Mucosa of rectum (tissue), 2 donors: ENCODE results near the gene GSS.

Experiments used
- H3K27ac ChIP-seq, 2 donors: one replicate each; pipeline ENCODE4 v1.7.0; 2013; ENCODE audit warnings: inconsistent platforms in 2 of 2, low read depth in 2 of 2, low read length in 2 of 2
- H3K27me3 ChIP-seq, 2 donors: one replicate each; pipeline ENCODE4 v1.7.0; 2013; ENCODE audit warnings: low read length in 2 of 2; ENCODE audit not compliant: control insufficient read depth in 2 of 2, insufficient read depth in 2 of 2
- H3K36me3 ChIP-seq, 2 donors: one replicate each; pipeline ENCODE4 v1.7.0; 2013; ENCODE audit warnings: low read length in 2 of 2; ENCODE audit not compliant: control insufficient read depth in 2 of 2, insufficient read depth in 2 of 2
- H3K4me1 ChIP-seq, 2 donors: one replicate each; pipeline ENCODE4 v1.7.0; 2013; ENCODE audit warnings: low read length in 2 of 2, mild to moderate bottlenecking in 1 of 2; ENCODE audit not compliant: control insufficient read depth in 2 of 2, insufficient read depth in 2 of 2
- H3K4me3 ChIP-seq, 2 donors: one replicate each; pipeline ENCODE4 v1.7.0; 2013; ENCODE audit warnings: low read length in 2 of 2
- H3K9ac ChIP-seq, 2 donors: one replicate each; pipeline ENCODE4 v1.7.0; 2013; ENCODE audit warnings: low read length in 2 of 2, low read depth in 1 of 2, mild to moderate bottlenecking in 1 of 2
- H3K9me3 ChIP-seq, 2 donors: one replicate each; pipeline ENCODE4 v1.7.0; 2013; ENCODE audit warnings: low read length in 2 of 2; ENCODE audit not compliant: control insufficient read depth in 2 of 2
- donor health status: healthy.
- donor health status: Normal muscosa, but diverticular disease.

The GSS gene

GRCh38 chr20:34985461-34986310 is 30.1 kb upstream of the GSS start:
- no peak overlapping the region for H3K4me3 ChIP-seq
- peaks cover 13 to 19% of the 10 kb centered on the region in 2 donors for H3K4me1 ChIP-seq
- H3K27ac ChIP-seq = no peak overlapping the region
- no peak overlapping the region for H3K9ac ChIP-seq
- no peaks in the 10 kb centered on the region for H3K36me3 ChIP-seq
- no peaks in the 10 kb centered on the region for H3K9me3 ChIP-seq
- peaks cover 0 to 7% of the 10 kb centered on the region in 2 donors for H3K27me3 ChIP-seq

DNA sequence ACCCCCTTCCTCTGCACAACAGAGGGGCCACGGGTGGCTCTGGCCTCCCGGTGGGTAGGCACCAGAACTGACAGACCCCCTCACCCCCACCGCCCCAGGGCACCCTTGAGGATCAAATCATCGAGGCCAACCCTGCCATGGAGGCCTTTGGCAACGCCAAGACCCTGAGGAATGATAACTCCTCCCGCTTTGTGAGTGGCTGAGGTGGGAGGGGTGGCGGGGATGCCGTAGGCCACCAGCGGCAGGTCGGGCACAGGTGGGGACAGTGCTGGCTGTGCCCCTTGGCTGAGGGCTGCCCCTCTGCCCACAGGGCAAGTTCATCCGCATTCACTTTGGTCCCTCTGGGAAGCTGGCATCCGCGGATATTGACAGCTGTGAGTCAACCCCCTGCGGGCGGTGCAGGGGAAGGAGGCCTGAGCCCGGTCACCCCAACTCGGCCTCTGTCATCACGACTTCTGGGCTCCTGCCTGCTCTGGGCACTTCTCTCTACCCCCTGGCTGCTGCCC is 29.2 kb upstream of the GSS start:
- Histone ChIP-seq H3K9me3 (no peaks in the 10 kb centered on the region), H3K4me1 (peaks cover 16 to 19% of the 10 kb centered on the region in 2 donors), H3K36me3 (no peaks in the 10 kb centered on the region), H3K27ac (no peak overlapping the region), H3K9ac (no peak overlapping the region), H3K4me3 (no peak overlapping the region), H3K27me3 (peaks cover 0 to 7% of the 10 kb centered on the region in 2 donors)

DNA sequence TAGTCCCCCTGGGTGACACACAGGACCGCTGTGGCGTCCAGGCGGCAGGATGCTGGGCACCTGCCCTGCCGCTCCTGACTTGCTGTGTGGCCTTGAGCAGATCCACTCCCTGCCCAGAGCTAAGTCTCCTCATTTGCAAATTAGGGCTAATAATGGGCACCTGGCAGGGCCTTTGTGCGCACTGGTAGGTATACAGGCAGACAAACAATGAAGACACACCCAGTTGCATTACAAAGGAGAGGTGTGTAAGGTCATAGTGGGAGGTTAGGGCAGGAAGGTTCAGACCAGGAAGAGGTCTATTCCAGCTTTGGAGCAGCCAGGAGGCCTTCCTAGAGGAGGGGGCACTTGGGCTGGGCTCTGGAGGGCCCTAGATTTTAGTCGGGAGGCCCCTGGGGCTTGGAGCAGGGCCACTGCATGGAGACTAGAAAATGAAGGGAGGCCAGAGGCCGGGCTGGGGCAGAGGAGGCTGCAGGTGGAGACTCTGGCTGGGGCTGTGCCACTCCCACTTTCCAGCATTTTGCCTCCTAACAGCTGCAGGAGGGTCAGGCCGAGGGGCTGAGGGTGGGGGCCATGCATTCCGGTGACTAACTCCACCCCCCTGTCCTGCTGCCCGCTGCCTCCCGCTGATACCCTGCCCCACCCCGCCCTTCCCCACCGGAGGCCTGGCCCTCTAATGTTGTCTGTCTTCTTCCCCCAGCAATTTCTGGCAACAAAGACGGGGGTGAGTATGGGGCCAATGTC is 28.6 kb upstream of the GSS start:
- H3K36me3 ChIP-seq = no peaks in the 10 kb centered on the region
- H3K27me3 ChIP-seq = peaks cover 0 to 7% of the 10 kb centered on the region in 2 donors
- H3K27ac ChIP-seq = no peak overlapping the region

GRCh38 chr20:34983089-34983820 is 27.6 kb upstream of the GSS start:
- peaks cover 16 to 19% of the 10 kb centered on the region in 2 donors for H3K4me1 ChIP-seq
- H3K4me3 ChIP-seq = no peak overlapping the region
- H3K9ac ChIP-seq = peak overlapping the region in 1 of 2 donors; percentile 57
- H3K36me3 ChIP-seq = no peaks in the 10 kb centered on the region
- no peaks in the 10 kb centered on the region for H3K9me3 ChIP-seq
- no peak overlapping the region for H3K27ac ChIP-seq
- peaks cover 0 to 7% of the 10 kb centered on the region in 2 donors for H3K27me3 ChIP-seq

More for the DNA sequence above, 28.6 kb upstream of the GSS start:
- Histone ChIP-seq H3K9me3 (no peaks in the 10 kb centered on the region), H3K4me3 (no peak overlapping the region), H3K4me1 (peaks cover 16 to 19% of the 10 kb centered on the region in 2 donors), H3K9ac (peak overlapping the region; percentile 14 to 57)

DNA sequence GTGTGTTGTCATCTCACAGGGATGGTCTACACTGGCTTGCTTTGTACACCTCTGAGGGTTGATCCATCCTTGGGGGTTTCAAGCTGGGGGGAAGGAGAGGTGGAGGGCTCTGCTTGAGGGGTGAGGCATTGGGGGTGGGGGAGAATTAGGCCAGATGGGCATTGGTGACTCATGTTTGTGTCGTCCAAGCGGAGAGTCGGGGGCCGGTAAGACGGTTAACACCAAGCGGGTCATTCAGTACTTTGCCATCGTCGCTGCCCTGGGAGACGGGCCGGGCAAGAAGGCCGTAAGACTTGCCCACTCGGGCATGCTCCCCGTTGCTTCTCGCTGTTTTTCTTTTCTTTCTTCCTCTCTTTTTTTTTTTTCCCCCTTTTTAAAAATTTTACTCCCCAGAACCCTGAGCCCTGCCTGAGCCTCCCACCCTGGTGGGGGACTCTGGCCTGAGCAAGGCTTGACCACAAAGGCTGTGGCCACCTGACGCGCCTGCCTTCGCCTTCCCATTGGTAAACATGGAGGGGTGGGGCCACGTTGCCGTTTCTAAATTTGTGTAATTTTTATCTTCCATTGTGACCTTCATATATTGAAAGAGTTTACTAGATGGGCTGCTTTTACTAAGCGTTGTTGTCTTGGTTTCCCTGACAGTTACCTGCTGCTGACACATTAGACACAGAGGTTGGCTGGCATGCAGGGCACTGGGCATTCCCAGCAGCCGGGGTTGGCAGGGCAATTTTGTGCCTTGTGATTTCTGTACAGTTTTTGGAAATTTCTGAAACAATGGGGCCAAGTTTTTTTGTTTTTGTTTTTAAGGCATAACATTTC is 26.9 kb upstream of the GSS start:
- H3K4me1 ChIP-seq = peaks cover 16 to 19% of the 10 kb centered on the region in 2 donors
- H3K9ac ChIP-seq = no peak overlapping the region
- H3K36me3 ChIP-seq = no peaks in the 10 kb centered on the region
- peaks cover 0 to 7% of the 10 kb centered on the region in 2 donors for H3K27me3 ChIP-seq
- H3K9me3 ChIP-seq = no peaks in the 10 kb centered on the region
- no peak overlapping the region for H3K27ac ChIP-seq
- no peak overlapping the region for H3K4me3 ChIP-seq

DNA sequence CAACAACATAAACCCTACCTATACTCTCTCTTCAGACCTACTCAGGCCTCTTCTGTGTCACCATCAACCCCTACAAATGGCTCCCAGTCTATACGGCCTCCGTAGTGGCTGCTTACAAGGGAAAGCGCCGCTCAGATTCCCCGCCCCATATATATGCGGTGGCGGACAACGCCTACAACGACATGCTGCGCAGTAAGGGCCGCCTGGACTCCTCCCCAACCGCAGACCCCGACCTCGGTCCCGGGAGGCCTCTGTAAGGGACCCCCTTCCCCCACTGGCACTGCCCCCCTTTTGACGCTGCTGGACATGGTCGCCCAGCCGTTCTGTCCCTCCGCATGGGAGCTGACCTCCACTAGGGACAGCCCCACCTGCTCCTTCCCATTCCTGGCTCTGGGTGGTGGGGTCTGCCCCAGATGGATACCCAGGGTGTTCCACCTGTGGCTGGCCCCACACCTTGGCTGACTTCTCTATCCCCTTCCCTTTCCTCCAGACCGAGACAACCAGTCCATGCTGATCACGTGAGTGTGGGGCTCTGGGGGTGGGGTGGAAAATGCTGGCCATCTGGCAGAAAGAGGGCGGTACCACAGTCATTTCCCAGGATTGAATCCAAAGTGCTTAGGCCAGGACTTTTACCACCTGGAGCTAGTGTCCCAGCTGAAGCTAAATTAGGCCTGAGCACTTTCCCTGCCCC is 25.1 kb upstream of the GSS start:
- Histone ChIP-seq H3K27me3 (peaks cover 0 to 7% of the 10 kb centered on the region in 2 donors), H3K9ac (no peak overlapping the region), H3K4me1 (peaks cover 16 to 19% of the 10 kb centered on the region in 2 donors), H3K36me3 (no peaks in the 10 kb centered on the region), H3K4me3 (no peak overlapping the region), H3K9me3 (no peaks in the 10 kb centered on the region), H3K27ac (peak overlapping the region in 1 of 2 donors; percentile 49)

GRCh38 chr20:34979366-34980153 is 24.0 kb upstream of the GSS start:
- Histone ChIP-seq H3K4me3 (no peak overlapping the region), H3K36me3 (no peaks in the 10 kb centered on the region), H3K9me3 (no peaks in the 10 kb centered on the region), H3K27me3 (peaks cover 0 to 5% of the 10 kb centered on the region in 2 donors), H3K4me1 (peaks cover 16 to 17% of the 10 kb centered on the region in 2 donors), H3K9ac (no peak overlapping the region), H3K27ac (no peak overlapping the region)

- no peak overlapping the region for H3K4me3 ChIP-seq
- H3K9ac ChIP-seq = no peak overlapping the region
- H3K4me1 ChIP-seq = peaks cover 4 to 5% of the 10 kb centered on the region in 2 donors
- no peaks in the 10 kb centered on the region for H3K36me3 ChIP-seq
- H3K27ac ChIP-seq = no peak overlapping the region
- H3K27me3 ChIP-seq = no peaks in the 10 kb centered on the region
- H3K9me3 ChIP-seq = no peaks in the 10 kb centered on the region
Measured at GRCh38 chr20:34978092-34978744, 22.6 kb upstream of the GSS start.
